Stomach (tissue), 9 donors: Measurements from ENCODE around the gene JAG2. TPM values are rescaled to one million over a fixed set of nuclear protein-coding genes. Genes with fewer than 3 reads are reported as not detected.

Experiments used
- DNase-seq, 2 donors: peaks; one replicate each; pipeline versions ENCODE4 v3.0.0 to v3.0.0-alpha.2; 2013 to 2019
- H3K27ac ChIP-seq, 5 donors: fragments of 200-600 bp in 4 of 5; sonication (generic) in 4 of 5; one replicate each; pipeline ENCODE4 v1.5.1; 2013 to 2019; ENCODE audit warnings: mild to moderate bottlenecking in 1 of 5, moderate library complexity in 1 of 5
- H3K27me3 ChIP-seq, 3 donors: fragments of 200-600 bp; sonication (generic); one replicate each; pipeline ENCODE4 v1.5.1; 2017 to 2019; ENCODE audit warnings: mixed run types in 1 of 3
- H3K36me3 ChIP-seq, 4 donors: fragments of 200-600 bp; sonication (generic); 1 replicate in 3 of 4; 2 replicates in 1 of 4; pipeline ENCODE4 v1.5.1; 2016 to 2019
- H3K4me1 ChIP-seq, 4 donors: fragments of 200-600 bp; sonication (generic); one replicate each; pipeline ENCODE4 v1.5.1; 2016 to 2019
- H3K4me3 ChIP-seq, 4 donors: fragments of 200-600 bp; sonication (generic) in 3 of 4; one replicate each; pipeline ENCODE4 v1.5.1; 2016 to 2019; ENCODE audit warnings: mild to moderate bottlenecking in 1 of 4
- H3K9me3 ChIP-seq, 4 donors: fragments of 200-600 bp; sonication (generic); one replicate each; pipeline ENCODE4 v1.5.1; 2016 to 2019
- CTCF ChIP-seq, 7 experiments: fragments of 450-650 bp in 4 of 7; fragments of 200-600 bp in 3 of 7; sonication (generic) in 3 of 7; IDR thresholded peaks; one replicate each; pipeline ENCODE4 v1.5.1; 2016 to 2019; ENCODE audit warnings: antibody characterized with exemption in 7 of 7, control low read depth in 2 of 7, mild to moderate bottlenecking in 1 of 7
- EP300 ChIP-seq: sonication (generic); formaldehyde crosslinking; IDR thresholded peaks from one replicate; pipeline ENCODE4 v1.6.1; 2017; ENCODE audit warnings: antibody characterized with exemption
- POLR2A ChIP-seq, 4 donors: fragments of 450-650 bp; IDR thresholded peaks; one replicate each; pipeline ENCODE4 v1.6.1; 2016; ENCODE audit warnings: antibody characterized with exemption in 4 of 4, control low read depth in 2 of 4, mild to moderate bottlenecking in 1 of 4, moderate library complexity in 1 of 4
- POLR2AphosphoS5 ChIP-seq, 3 donors: sonication (generic); formaldehyde crosslinking; IDR thresholded peaks; one replicate each; pipeline ENCODE4 v1.6.1; 2016; ENCODE audit warnings: antibody characterized with exemption in 3 of 3
- WGBS, 5 donors: extraction: QIAGEN DNeasy Blood & Tissue Kit in 3 of 5; methylation state at CpG; one replicate each; pipeline versions ENCODE4 v1.1.5 to v1.1.7; 2013 to 2018; 5-methylcytosine and 5-hydroxymethylcytosine counted together
- intact Hi-C: fragments of 100-400 bp; cut with DNase I; formaldehyde crosslinking; loops from one replicate; pipeline ENCODE4 v1.15.1; 2023; ENCODE audit warnings: low total_unique reads
- polyA plus RNA-seq, 3 donors: library from polyadenylated mRNA; stranded (reverse); fragments of 200-250 nt; gene quantifications; one replicate each; pipeline ENCODE4 v1.2.3, GENCODE V29; 2013
- total RNA-seq, 5 donors: library from RNA; depleted of rRNA; stranded (reverse); fragments of >200 nt; gene quantifications; one replicate each; pipeline versions ENCODE4 v1.1.0 to v1.2.3, GENCODE V29; 2014 to 2016
- donor health status: healthy with polysubstance abuse.
- donor health status: Bipolar disorder and iron deficiency.
- donor health status: healthy.

JAG2 gene
- total and polyA plus RNA-seq, 8 donors, result 6.0 to 117 (median 15.6) TPM

- intact Hi-C loops, result no loop called here
- Histone ChIP-seq H3K4me3 (no peak overlapping the region), H3K4me1 (peaks cover 0 to 12% (median 9%) of the 10 kb centered on the region in 4 donors), H3K9me3 (no peaks in the 10 kb centered on the region), H3K27me3 (no peaks in the 10 kb centered on the region), H3K27ac (no peak overlapping the region), H3K36me3 (peaks cover 17 to 70% (median 64%) of the 10 kb centered on the region in 4 donors)
- WGBS, 5 donors, result 93 to 96% (median 94%) methylated on average over 17 to 23 of the region's 23 CpGs
- no peak for DNase-seq
- no peak for TF ChIP-seq EP300
Measured at GRCh38 chr14:105211086-105211757, 42.6 kb upstream of the JAG2 start.

GRCh38 chr14:105210266-105211025 lies 41.9 kb upstream of the JAG2 start:
- intact Hi-C loops, result no loop called here

GRCh38 chr14:105209646-105210045 lies 41.1 kb upstream of the JAG2 start:
- peaks cover 11 to 28% (median 25%) of the 10 kb centered on the region in 4 donors for H3K4me1 ChIP-seq
- DNase-seq, result no peak
- intact Hi-C loops, result loop anchor here (10.0 kb wide), 1 partner anchor 75 kb away; no protein-coding TSS in a partner anchor
- TF ChIP-seq POLR2A (IDR thresholded peaks at IDR 0.05) (no peak), POLR2AphosphoS5 (IDR thresholded peaks at IDR 0.05) (no peak), EP300 (no peak), CTCF (IDR thresholded peaks at IDR 0.05) (no peak)
- H3K27me3 ChIP-seq, result no peaks in the 10 kb centered on the region
- H3K9me3 ChIP-seq, result no peaks in the 10 kb centered on the region
- H3K36me3 ChIP-seq, result peaks cover 17 to 61% (median 58%) of the 10 kb centered on the region in 4 donors
- 90 to 96% (median 95%) methylated on average over 2 to 16 of the region's 16 CpGs; no CpG with 5 or more reads in 1 of the 5 donors for WGBS, 5 donors
- H3K27ac ChIP-seq, result no peak overlapping the region
- H3K4me3 ChIP-seq, result no peak overlapping the region

More at GRCh38 chr14:105210266-105211025, 41.9 kb upstream of the JAG2 start:
- Histone ChIP-seq H3K9me3 (no peaks in the 10 kb centered on the region), H3K4me3 (no peak overlapping the region), H3K4me1 (peaks cover 3 to 20% (median 17%) of the 10 kb centered on the region in 4 donors), H3K27ac (no peak overlapping the region), H3K27me3 (no peaks in the 10 kb centered on the region), H3K36me3 (peaks cover 17 to 67% (median 61%) of the 10 kb centered on the region in 4 donors)
- DNase-seq, result no peak
- WGBS, 5 donors, result 87 to 93% (median 92%) methylated on average over 16 to 30 of the region's 30 CpGs
- TF ChIP-seq POLR2AphosphoS5 (IDR thresholded peaks at IDR 0.05), result no peak
- no peak for TF ChIP-seq EP300
- no peak for TF ChIP-seq POLR2A (IDR thresholded peaks at IDR 0.05)
- no peak for TF ChIP-seq CTCF (IDR thresholded peaks at IDR 0.05)

GRCh38 chr14:105209091-105209490 lies 40.5 kb upstream of the JAG2 start:
- intact Hi-C loops, result loop anchor here (10.0 kb wide), 1 partner anchor 76 kb away; no protein-coding TSS in a partner anchor
- Histone ChIP-seq H3K27ac (no peak overlapping the region), H3K4me3 (no peak overlapping the region), H3K9me3 (no peaks in the 10 kb centered on the region), H3K4me1 (peaks cover 16 to 34% (median 30%) of the 10 kb centered on the region in 4 donors), H3K36me3 (peaks cover 17 to 55% (median 53%) of the 10 kb centered on the region in 4 donors), H3K27me3 (no peaks in the 10 kb centered on the region)
- no peak for DNase-seq
- TF ChIP-seq POLR2AphosphoS5 (IDR thresholded peaks at IDR 0.05), result no peak
- no peak for TF ChIP-seq CTCF (IDR thresholded peaks at IDR 0.05)
- TF ChIP-seq POLR2A (IDR thresholded peaks at IDR 0.05), result no peak
- no peak for TF ChIP-seq EP300
- 88 to 99% (median 96%) methylated on average over 4 to 8 of the region's 8 CpGs for WGBS, 5 donors
